Fibroblast of peridontal ligament (primary cell): Measurements from ENCODE around the gene DOCK1.

Experiments used
- DNase-seq: peaks from one replicate; pipeline ENCODE4 v3.0.0-alpha.2; 2010; ENCODE audit errors: extremely low read depth

Gene DOCK1

GRCh38 chr10:127036987-127037386 lies 131.8 kb downstream of the DOCK1 start:
- no peak for DNase-seq

GRCh38 chr10:127039435-127039834 lies 134.2 kb downstream of the DOCK1 start:
- no peak for DNase-seq

GRCh38 chr10:127040756-127041155 lies 135.5 kb downstream of the DOCK1 start:
- DNase-seq = peak; percentile 18

GRCh38 chr10:127041552-127041951 lies 136.3 kb downstream of the DOCK1 start:
- DNase-seq = peak; percentile 95

- DNase-seq = no peak
These were observed 138.1 kb downstream of the DOCK1 start for GRCh38 chr10:127043301-127043700.

GRCh38 chr10:127044186-127044585 lies 139.0 kb downstream of the DOCK1 start:
- DNase-seq = no peak

- DNase-seq = peak; percentile 45
These were observed 142.0 kb downstream of the DOCK1 start for GRCh38 chr10:127046975-127047877.

GRCh38 chr10:127047878-127048238 lies 142.6 kb downstream of the DOCK1 start:
- no peak for DNase-seq

- DNase-seq = peak; percentile 7
These were observed 143.4 kb downstream of the DOCK1 start for GRCh38 chr10:127048630-127049029.

GRCh38 chr10:127052001-127052400 lies 146.8 kb downstream of the DOCK1 start:
- no peak for DNase-seq

- no peak for DNase-seq
These were observed 150.0 kb downstream of the DOCK1 start for GRCh38 chr10:127055263-127055662.

GRCh38 chr10:127059314-127059713 lies 154.1 kb downstream of the DOCK1 start:
- DNase-seq = no peak

- DNase-seq = no peak
These were observed 158.5 kb downstream of the DOCK1 start for GRCh38 chr10:127063762-127064161.

- no peak for DNase-seq
These were observed 159.2 kb downstream of the DOCK1 start for GRCh38 chr10:127064474-127064873.

- DNase-seq = no peak
These were observed 162.4 kb downstream of the DOCK1 start for GRCh38 chr10:127067542-127068194.

GRCh38 chr10:127068485-127068884 lies 163.3 kb downstream of the DOCK1 start:
- no peak for DNase-seq

GRCh38 chr10:127069436-127069835 lies 164.2 kb downstream of the DOCK1 start:
- DNase-seq = no peak

- no peak for DNase-seq
These were observed 165.9 kb downstream of the DOCK1 start for GRCh38 chr10:127071126-127071525.

- DNase-seq = no peak
These were observed 168.4 kb downstream of the DOCK1 start for GRCh38 chr10:127073666-127074065.

- no peak for DNase-seq
These were observed 174.2 kb downstream of the DOCK1 start for GRCh38 chr10:127079392-127079791.

- no peak for DNase-seq
These were observed 175.1 kb downstream of the DOCK1 start for GRCh38 chr10:127080317-127080716.

GRCh38 chr10:127081851-127082345 lies 176.7 kb downstream of the DOCK1 start:
- no peak for DNase-seq

- DNase-seq = no peak
These were observed 177.4 kb downstream of the DOCK1 start for GRCh38 chr10:127082651-127083050.
